Upper lobe of left lung (tissue), 6 donors: ENCODE data around the gene TNFAIP8L1. TPM values are rescaled to one million over a fixed set of nuclear protein-coding genes. Genes with fewer than 3 reads are reported as not detected.

Source experiments
- ATAC-seq, 2 donors: fragments of 200-7000 bp; cut with Tn5 transposase; one replicate each; pipeline ENCODE4 v1.9.1; 2022; ENCODE audit warnings: mild to moderate bottlenecking in 2 of 2, moderate library complexity in 2 of 2; ENCODE audit not compliant: low FRiP score in 2 of 2
- DNase-seq, 2 donors: peaks; one replicate each; pipeline ENCODE4 v3.0.0-alpha.2; 2019 to 2020
- H3K27ac ChIP-seq, 4 donors: fragments of 200-600 bp; sonication (generic); one replicate each; pipeline ENCODE4 v1.5.1; 2016 to 2019
- H3K27me3 ChIP-seq, 4 donors: fragments of 200-600 bp; sonication (generic); one replicate each; pipeline ENCODE4 v1.5.1; 2017 to 2019
- H3K36me3 ChIP-seq, 4 donors: fragments of 200-600 bp; sonication (generic); one replicate each; pipeline ENCODE4 v1.5.1; 2016 to 2019
- H3K4me1 ChIP-seq, 4 donors: fragments of 200-600 bp; sonication (generic); one replicate each; pipeline ENCODE4 v1.5.1; 2018 to 2019
- H3K4me3 ChIP-seq, 4 donors: fragments of 200-600 bp; sonication (generic); one replicate each; pipeline ENCODE4 v1.5.1; 2017 to 2019; ENCODE audit warnings: mild to moderate bottlenecking in 2 of 4, moderate library complexity in 1 of 4
- H3K9me3 ChIP-seq, 4 donors: fragments of 200-600 bp; sonication (generic); one replicate each; pipeline ENCODE4 v1.5.1; 2018 to 2019
- EP300 ChIP-seq, 4 donors: sonication (generic); formaldehyde crosslinking; IDR thresholded peaks; one replicate each; pipeline ENCODE4 v1.5.1; 2017; ENCODE audit warnings: antibody characterized with exemption in 4 of 4, control low read depth in 2 of 4
- POLR2A ChIP-seq, 4 donors: fragments of 450-650 bp; IDR thresholded peaks; one replicate each; pipeline ENCODE4 v1.5.1; 2016 to 2017; ENCODE audit warnings: antibody characterized with exemption in 4 of 4, mild to moderate bottlenecking in 2 of 4
- POLR2AphosphoS5 ChIP-seq, 2 donors: sonication (generic); formaldehyde crosslinking; IDR thresholded peaks; one replicate each; pipeline ENCODE4 v1.5.1; 2017; ENCODE audit warnings: antibody characterized with exemption in 2 of 2
- WGBS, 2 donors: methylation state at CpG; one replicate each; pipeline ENCODE4 v1.1.5; 2017 to 2018; 5-methylcytosine and 5-hydroxymethylcytosine counted together
- total RNA-seq, 6 donors: library from RNA; depleted of rRNA in 4 of 6; stranded (reverse); fragments of >200 nt in 4 of 6; gene quantifications; one replicate each; pipeline versions ENCODE4 v1.1.0 to v1.2.1, GENCODE V29; 2016 to 2021
- TF ChIP-seq, protein P1 (sequence below), 6 experiments: fragments of 450-650 bp in 4 of 6; fragments of 200-600 bp in 2 of 6; sonication (generic) in 2 of 6; IDR thresholded peaks; one replicate each; pipeline ENCODE4 v1.5.1; 2016 to 2019; ENCODE audit warnings: antibody characterized with exemption in 6 of 6
- donor health status: DM: no; HTN: no; CAD: no; lungs with moderate emphysema.
- donor health status: DM: no; HTN: yes; CAD: no; lungs with severe emphysema.

Gene TNFAIP8L1
- total RNA-seq, 6 donors from 2014 or later = 4.4 to 17.5 (median 11.4) TPM

- peaks cover 22 to 95% (median 84%) of the 10 kb centered on the region in 4 donors for H3K36me3 ChIP-seq
- WGBS, 2 donors = 90 to 91% methylated on average over 10 to 15 of the region's 15 CpGs
- H3K27ac ChIP-seq = no peak overlapping the region
- DNase-seq (peak in 1 of 2 donors; percentile 51), ATAC-seq (peak in 1 of 2 donors; percentile 7)
- no peaks in the 10 kb centered on the region for H3K4me1 ChIP-seq
- no peak overlapping the region for H3K4me3 ChIP-seq
- TF ChIP-seq POLR2A (IDR thresholded peaks at IDR 0.05) (no peak), EP300 (IDR thresholded peaks at IDR 0.05) (no peak), POLR2AphosphoS5 (IDR thresholded peaks at IDR 0.05) (no peak)
- TF ChIP-seq, protein P1, sequence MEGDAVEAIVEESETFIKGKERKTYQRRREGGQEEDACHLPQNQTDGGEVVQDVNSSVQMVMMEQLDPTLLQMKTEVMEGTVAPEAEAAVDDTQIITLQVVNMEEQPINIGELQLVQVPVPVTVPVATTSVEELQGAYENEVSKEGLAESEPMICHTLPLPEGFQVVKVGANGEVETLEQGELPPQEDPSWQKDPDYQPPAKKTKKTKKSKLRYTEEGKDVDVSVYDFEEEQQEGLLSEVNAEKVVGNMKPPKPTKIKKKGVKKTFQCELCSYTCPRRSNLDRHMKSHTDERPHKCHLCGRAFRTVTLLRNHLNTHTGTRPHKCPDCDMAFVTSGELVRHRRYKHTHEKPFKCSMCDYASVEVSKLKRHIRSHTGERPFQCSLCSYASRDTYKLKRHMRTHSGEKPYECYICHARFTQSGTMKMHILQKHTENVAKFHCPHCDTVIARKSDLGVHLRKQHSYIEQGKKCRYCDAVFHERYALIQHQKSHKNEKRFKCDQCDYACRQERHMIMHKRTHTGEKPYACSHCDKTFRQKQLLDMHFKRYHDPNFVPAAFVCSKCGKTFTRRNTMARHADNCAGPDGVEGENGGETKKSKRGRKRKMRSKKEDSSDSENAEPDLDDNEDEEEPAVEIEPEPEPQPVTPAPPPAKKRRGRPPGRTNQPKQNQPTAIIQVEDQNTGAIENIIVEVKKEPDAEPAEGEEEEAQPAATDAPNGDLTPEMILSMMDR (IDR thresholded peaks at IDR 0.05) = no peak
- no peaks in the 10 kb centered on the region for H3K27me3 ChIP-seq
- H3K9me3 ChIP-seq = peaks cover 0 to 6% (median 0%) of the 10 kb centered on the region in 4 donors
These were observed 21.0 kb downstream of the TNFAIP8L1 start for GRCh38 chr19:4660181-4660791.

DNA sequence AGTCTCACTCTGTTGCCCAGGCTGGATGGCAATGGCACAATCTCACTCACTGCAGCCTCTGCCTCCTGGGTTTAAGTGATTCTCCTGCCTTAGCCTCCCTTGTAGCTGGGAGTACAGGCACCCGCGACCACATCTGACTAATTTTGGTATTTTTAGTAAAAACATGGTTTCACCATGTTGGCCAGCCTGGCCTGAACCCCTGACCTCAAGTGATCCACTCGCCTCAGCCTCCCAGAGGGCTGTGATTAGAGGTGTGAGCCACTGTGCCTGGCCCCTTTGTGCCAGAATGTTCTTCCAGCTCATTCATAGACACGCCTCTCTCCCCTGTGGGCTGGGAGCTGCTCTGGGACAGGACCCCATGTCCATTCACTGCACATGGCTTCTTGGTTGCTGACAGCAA lies 21.7 kb downstream of the TNFAIP8L1 start:
- TF ChIP-seq POLR2A (IDR thresholded peaks at IDR 0.05) = no peak
- TF ChIP-seq, protein P1 (IDR thresholded peaks at IDR 0.05) = no peak
- TF ChIP-seq POLR2AphosphoS5 (IDR thresholded peaks at IDR 0.05) = no peak
- TF ChIP-seq EP300 (IDR thresholded peaks at IDR 0.05) = no peak
- H3K9me3 ChIP-seq = peaks cover 0 to 6% (median 0%) of the 10 kb centered on the region in 4 donors
- DNase-seq = no peak
- no peak for ATAC-seq
- no peak overlapping the region for H3K27ac ChIP-seq
- 86 to 93% methylated on average over 4 of the region's 4 CpGs for WGBS, 2 donors
- H3K27me3 ChIP-seq = no peaks in the 10 kb centered on the region
- H3K4me3 ChIP-seq = no peak overlapping the region
- H3K36me3 ChIP-seq = peaks cover 22 to 92% (median 82%) of the 10 kb centered on the region in 4 donors
- no peaks in the 10 kb centered on the region for H3K4me1 ChIP-seq

- no peak for ATAC-seq
- no peak overlapping the region for H3K4me3 ChIP-seq
- WGBS, 2 donors = 81 to 84% methylated on average over 20 of the region's 20 CpGs
- TF ChIP-seq POLR2AphosphoS5 (IDR thresholded peaks at IDR 0.05) (no peak), POLR2A (IDR thresholded peaks at IDR 0.05) (no peak), EP300 (IDR thresholded peaks at IDR 0.05) (no peak)
- TF ChIP-seq, protein P1 (IDR thresholded peaks at IDR 0.05) = no peak
- peak in 1 of 2 donors; percentile 46 for DNase-seq
- peaks cover 0 to 6% (median 0%) of the 10 kb centered on the region in 4 donors for H3K9me3 ChIP-seq
- no peaks in the 10 kb centered on the region for H3K4me1 ChIP-seq
- no peak overlapping the region for H3K27ac ChIP-seq
- H3K27me3 ChIP-seq = no peaks in the 10 kb centered on the region
- peaks cover 22 to 92% (median 81%) of the 10 kb centered on the region in 4 donors for H3K36me3 ChIP-seq
These were observed 22.8 kb downstream of the TNFAIP8L1 start for GRCh38 chr19:4662020-4662695.

GRCh38 chr19:4662812-4663211 lies 23.5 kb downstream of the TNFAIP8L1 start:
- Histone ChIP-seq H3K4me1 (no peaks in the 10 kb centered on the region), H3K4me3 (no peak overlapping the region), H3K36me3 (peaks cover 20 to 92% (median 80%) of the 10 kb centered on the region in 4 donors), H3K9me3 (peaks cover 0 to 6% (median 0%) of the 10 kb centered on the region in 4 donors), H3K27ac (no peak overlapping the region), H3K27me3 (no peaks in the 10 kb centered on the region)
- no peak for DNase-seq
- WGBS, 2 donors = 79 to 91% methylated on average over 6 of the region's 6 CpGs
- ATAC-seq = no peak
- TF ChIP-seq POLR2A (IDR thresholded peaks at IDR 0.05) = no peak
- TF ChIP-seq POLR2AphosphoS5 (IDR thresholded peaks at IDR 0.05) = no peak
- TF ChIP-seq, protein P1 (IDR thresholded peaks at IDR 0.05) = no peak
- TF ChIP-seq EP300 (IDR thresholded peaks at IDR 0.05) = no peak
